ENCODE measurements around the gene NR1D2.

- no peak for TF ChIP-seq CTCF (IDR thresholded peaks at IDR 0.05)
- no peak for TF ChIP-seq POLR2A (IDR thresholded peaks at IDR 0.05)
These were observed 16.6 kb upstream of the NR1D2 start for GRCh38 chr3:23928524-23928923.
